Measurements from ENCODE around the gene FKBP11. TPM values are rescaled to one million over a fixed set of nuclear protein-coding genes. Genes with fewer than 3 reads are reported as not detected.
A peak's percentile ranks its signal among the peaks of the same experiment; 100 is the strongest.

Gene FKBP11
- polyA plus RNA-seq, 1 experiment = 85.9 TPM

GRCh38 chr12:48882972-48883304 is 42.4 kb downstream of the FKBP11 start:
- Histone ChIP-seq H3K27ac (ENCODE audit: low read depth, low read length) (no peak overlapping the region), H3K9me3 (ENCODE audit: control insufficient read depth, insufficient read depth, low read length) (no peaks in the 10 kb centered on the region), H3K27me3 (ENCODE audit: control insufficient read depth, insufficient read depth, low read length) (peaks cover 20% of the 10 kb centered on the region), H3K4me3 (ENCODE audit: low read depth, low read length) (no peak overlapping the region)
- TF ChIP-seq CTCF (IDR thresholded peaks at IDR 0.05; ENCODE audit: low read depth, low read length) = no peak
- ChIA-PET POLR2A (interaction anchor here (1.1 kb wide), 1 partner anchor 17 kb away, joined by 3 read pairs; the partner anchor contains the start of gene RND1), CTCF (interaction anchor here (1.1 to 6.1 kb wide), 3 partner anchors 8 to 53 kb away, joined by 3 to 56 read pairs (median 14); no protein-coding TSS in a partner anchor)
- DNase-seq (ENCODE audit: low read depth, low spot score) = no peak

DNA sequence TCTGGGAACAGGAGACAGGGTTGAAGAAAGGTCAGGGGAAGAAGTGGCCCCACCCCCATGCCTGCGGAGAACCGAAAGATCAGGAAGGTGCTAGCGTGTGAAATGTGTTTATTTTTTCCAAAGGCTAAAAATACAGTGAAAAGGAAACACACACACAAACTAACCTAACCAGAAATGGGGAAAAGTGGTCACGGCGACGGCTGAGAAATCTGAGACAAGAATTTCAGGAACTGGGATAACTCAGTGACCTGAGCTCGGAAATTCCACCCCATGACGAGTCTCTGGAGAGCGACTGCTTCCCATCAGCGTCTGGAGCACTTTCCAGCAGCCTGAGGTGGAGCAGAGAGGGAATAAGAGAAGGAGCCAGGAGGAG is 43.0 kb downstream of the FKBP11 start:
- no peak for TF ChIP-seq CTCF (IDR thresholded peaks at IDR 0.05; ENCODE audit: low read depth, low read length)
- H3K4me3 ChIP-seq (ENCODE audit: low read depth, low read length) = peak overlapping the region; percentile 27
- H3K27me3 ChIP-seq (ENCODE audit: control insufficient read depth, insufficient read depth, low read length) = peaks cover 20% of the 10 kb centered on the region
- no peak for DNase-seq (ENCODE audit: low read depth, low spot score)
- CTCF ChIA-PET = interaction anchor here (1.9 to 6.1 kb wide), 3 partner anchors 8 to 29 kb away, joined by 14 to 56 read pairs (median 16); no protein-coding TSS in a partner anchor
- H3K27ac ChIP-seq (ENCODE audit: low read depth, low read length) = no peak overlapping the region
- POLR2A ChIA-PET = interaction anchor here (1.1 to 1.2 kb wide), 2 partner anchors 17 to 75 kb away, joined by 3 to 7 read pairs; partner anchors contain the start of genes ARF3 and RND1
- no peaks in the 10 kb centered on the region for H3K9me3 ChIP-seq (ENCODE audit: control insufficient read depth, insufficient read depth, low read length)

DNA sequence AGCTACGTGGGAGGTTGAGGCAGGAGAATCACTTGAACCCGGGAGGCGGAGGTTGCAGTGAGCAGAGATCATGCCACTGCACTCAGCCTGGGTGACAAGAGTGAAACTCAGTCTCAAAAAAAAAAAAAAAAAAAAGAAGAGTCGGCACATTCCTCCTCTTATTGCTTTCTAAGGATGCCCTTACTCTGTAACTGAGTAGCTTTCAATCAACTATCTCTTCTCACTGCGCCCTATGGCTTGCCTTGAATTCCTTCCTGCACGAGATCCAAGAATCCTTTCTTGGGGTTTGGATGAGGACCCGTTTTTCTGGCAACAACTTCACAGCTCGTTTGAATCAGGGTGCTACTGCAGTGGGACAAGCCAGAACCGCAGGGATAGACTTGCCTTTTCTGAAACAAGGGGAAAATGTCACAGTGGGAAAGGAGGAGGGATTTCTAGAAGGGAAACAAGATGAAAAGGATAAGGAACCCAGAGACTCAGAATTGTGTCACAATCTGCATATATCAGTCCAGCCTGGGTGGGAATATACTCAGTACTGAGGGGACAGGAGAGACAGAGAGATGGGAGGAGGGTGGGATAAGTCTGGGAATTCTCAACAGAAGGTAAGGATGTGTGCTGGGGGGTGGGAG is 43.5 kb downstream of the FKBP11 start:
- Histone ChIP-seq H3K27me3 (ENCODE audit: control insufficient read depth, insufficient read depth, low read length) (peaks cover 20% of the 10 kb centered on the region), H3K4me3 (ENCODE audit: low read depth, low read length) (peak overlapping the region; percentile 27), H3K27ac (ENCODE audit: low read depth, low read length) (no peak overlapping the region), H3K9me3 (ENCODE audit: control insufficient read depth, insufficient read depth, low read length) (no peaks in the 10 kb centered on the region)
- CTCF ChIA-PET = interaction anchor here (0.9 to 6.1 kb wide), 4 partner anchors 9 to 54 kb away, joined by 5 to 56 read pairs (median 10); no protein-coding TSS in a partner anchor
- no peak for DNase-seq (ENCODE audit: low read depth, low spot score)
- no peak for TF ChIP-seq CTCF (IDR thresholded peaks at IDR 0.05; ENCODE audit: low read depth, low read length)
- POLR2A ChIA-PET = interaction anchor here (0.8 to 1.2 kb wide), 3 partner anchors 14 to 76 kb away, joined by 3 to 7 read pairs (median 3); partner anchors contain the start of genes ARF3 and RND1

DNA sequence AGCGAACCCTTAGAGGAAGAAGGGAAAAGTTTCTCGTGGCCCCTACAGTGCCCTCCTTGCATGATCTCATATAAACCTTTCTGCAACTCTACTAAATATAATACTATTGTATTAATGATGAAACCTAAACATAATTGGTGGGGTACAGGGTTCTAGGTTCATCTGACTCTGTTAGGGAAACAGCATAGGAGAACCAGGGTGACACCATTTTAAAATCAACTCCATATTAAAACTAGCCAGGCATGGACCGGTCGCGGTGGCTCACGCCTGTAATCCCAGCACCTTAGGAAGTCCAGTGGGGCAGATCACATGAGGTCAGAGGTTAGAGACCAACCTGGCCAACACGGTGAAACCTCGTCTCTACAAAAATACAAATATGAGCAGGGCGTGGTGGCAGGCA is 44.6 kb downstream of the FKBP11 start:
- peaks cover 20% of the 10 kb centered on the region for H3K27me3 ChIP-seq (ENCODE audit: control insufficient read depth, insufficient read depth, low read length)
- DNase-seq (ENCODE audit: low read depth, low spot score) = no peak
- TF ChIP-seq CTCF (IDR thresholded peaks at IDR 0.05; ENCODE audit: low read depth, low read length) = no peak
- ChIA-PET CTCF (interaction anchor here (0.6 to 6.1 kb wide), 4 partner anchors 10 to 55 kb away, joined by 5 to 56 read pairs (median 10); no protein-coding TSS in a partner anchor), POLR2A (no interaction called here)
- no peak overlapping the region for H3K27ac ChIP-seq (ENCODE audit: low read depth, low read length)
- H3K4me3 ChIP-seq (ENCODE audit: low read depth, low read length) = no peak overlapping the region
- no peaks in the 10 kb centered on the region for H3K9me3 ChIP-seq (ENCODE audit: control insufficient read depth, insufficient read depth, low read length)

DNA sequence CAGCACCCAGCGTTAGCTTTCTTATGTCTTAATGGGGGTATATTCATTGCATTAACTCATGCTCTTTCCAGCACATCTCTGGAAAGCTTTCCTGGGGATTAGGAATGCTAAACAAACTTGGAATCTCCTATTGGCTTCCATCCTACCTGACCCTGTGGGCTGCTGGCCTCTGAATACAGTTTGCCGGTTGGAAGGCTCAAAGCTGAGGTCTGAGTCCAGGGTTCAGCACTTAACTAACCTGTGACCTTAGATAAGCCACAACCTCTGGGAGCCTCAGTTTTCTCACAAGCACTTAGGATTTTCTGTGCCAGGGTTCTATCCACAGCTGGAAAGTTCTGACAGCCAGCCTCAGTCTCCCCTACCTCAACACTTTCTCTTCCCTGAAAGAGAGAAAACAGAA is 46.7 kb downstream of the FKBP11 start:
- CTCF ChIA-PET = interaction anchor here (1.7 to 6.1 kb wide), 2 partner anchors 12 to 25 kb away, joined by 5 to 56 read pairs; no protein-coding TSS in a partner anchor
- no peak for TF ChIP-seq CTCF (IDR thresholded peaks at IDR 0.05; ENCODE audit: low read depth, low read length)

More for the DNA sequence above, 46.7 kb downstream of the FKBP11 start:
- no peak overlapping the region for H3K27ac ChIP-seq (ENCODE audit: low read depth, low read length)
- H3K27me3 ChIP-seq (ENCODE audit: control insufficient read depth, insufficient read depth, low read length) = peaks cover 23% of the 10 kb centered on the region
- H3K4me3 ChIP-seq (ENCODE audit: low read depth, low read length) = no peak overlapping the region
- H3K9me3 ChIP-seq (ENCODE audit: control insufficient read depth, insufficient read depth, low read length) = no peaks in the 10 kb centered on the region
- no peak for DNase-seq (ENCODE audit: low read depth, low spot score)
- POLR2A ChIA-PET = no interaction called here
